GM12865 (cell line): ENCODE measurements around the gene ANXA4.

Experiments
- DNase-seq: peaks from one replicate; pipeline ENCODE4 v3.0.0; 2010; ENCODE audit warnings: low read depth
- H3K4me3 ChIP-seq: 2 replicates; pipeline ENCODE4 v1.5.1; 2011; ENCODE audit warnings: mild to moderate bottlenecking, low read depth, low read length, control low read depth
- TF ChIP-seq, protein P1 (sequence below): IDR thresholded peaks from 2 replicates; pipeline ENCODE4 v1.5.1; 2011; ENCODE audit warnings: low read length, control low read depth, low read depth, inconsistent platforms; ENCODE audit not compliant: insufficient read depth; ENCODE audit errors: missing control alignments

The ANXA4 gene

DNA sequence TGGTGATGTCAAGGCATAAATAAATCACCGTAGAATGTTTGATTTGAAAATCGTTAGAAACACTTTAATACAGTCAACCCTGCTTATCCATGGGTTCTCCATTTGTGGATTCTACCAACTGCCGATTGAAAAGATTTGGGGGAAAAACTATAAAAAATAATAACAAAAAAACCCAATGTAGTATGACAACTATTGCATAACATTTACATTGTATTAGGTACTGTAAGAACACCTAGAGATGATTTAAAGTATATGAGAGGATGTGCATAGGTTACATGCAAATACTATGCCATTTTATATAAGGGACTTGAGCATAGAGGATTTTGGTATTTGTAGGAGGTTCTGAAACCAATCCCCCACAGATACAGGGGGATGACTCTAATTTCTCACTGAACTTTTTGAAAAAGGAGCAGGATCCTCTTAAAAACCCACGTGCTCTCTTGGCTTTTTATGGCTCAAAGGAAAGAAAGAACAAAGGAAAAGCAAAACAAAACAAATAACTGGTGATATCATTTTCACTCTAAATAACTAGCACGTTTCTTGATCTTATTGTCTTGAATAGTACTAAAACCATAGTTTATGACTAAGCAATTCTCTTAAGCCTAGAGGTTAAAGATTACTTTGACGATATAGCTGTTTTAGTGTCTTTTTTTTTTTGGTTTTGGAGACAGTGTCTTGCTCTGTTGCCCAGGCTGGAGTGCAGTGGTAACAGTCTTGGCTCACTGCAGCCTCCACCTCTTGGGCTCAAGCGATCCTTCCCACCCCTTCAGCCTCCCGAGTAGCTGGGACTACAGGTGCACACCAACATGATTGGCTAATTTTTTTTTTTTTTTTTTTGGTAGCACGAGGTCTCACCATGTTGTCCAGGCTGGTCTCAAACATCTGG is 104.5 kb downstream of the ANXA4 start:
- H3K4me3 ChIP-seq, result no peak overlapping the region
- DNase-seq, result no peak
- TF ChIP-seq, protein P1, sequence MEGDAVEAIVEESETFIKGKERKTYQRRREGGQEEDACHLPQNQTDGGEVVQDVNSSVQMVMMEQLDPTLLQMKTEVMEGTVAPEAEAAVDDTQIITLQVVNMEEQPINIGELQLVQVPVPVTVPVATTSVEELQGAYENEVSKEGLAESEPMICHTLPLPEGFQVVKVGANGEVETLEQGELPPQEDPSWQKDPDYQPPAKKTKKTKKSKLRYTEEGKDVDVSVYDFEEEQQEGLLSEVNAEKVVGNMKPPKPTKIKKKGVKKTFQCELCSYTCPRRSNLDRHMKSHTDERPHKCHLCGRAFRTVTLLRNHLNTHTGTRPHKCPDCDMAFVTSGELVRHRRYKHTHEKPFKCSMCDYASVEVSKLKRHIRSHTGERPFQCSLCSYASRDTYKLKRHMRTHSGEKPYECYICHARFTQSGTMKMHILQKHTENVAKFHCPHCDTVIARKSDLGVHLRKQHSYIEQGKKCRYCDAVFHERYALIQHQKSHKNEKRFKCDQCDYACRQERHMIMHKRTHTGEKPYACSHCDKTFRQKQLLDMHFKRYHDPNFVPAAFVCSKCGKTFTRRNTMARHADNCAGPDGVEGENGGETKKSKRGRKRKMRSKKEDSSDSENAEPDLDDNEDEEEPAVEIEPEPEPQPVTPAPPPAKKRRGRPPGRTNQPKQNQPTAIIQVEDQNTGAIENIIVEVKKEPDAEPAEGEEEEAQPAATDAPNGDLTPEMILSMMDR, result no peak

DNA sequence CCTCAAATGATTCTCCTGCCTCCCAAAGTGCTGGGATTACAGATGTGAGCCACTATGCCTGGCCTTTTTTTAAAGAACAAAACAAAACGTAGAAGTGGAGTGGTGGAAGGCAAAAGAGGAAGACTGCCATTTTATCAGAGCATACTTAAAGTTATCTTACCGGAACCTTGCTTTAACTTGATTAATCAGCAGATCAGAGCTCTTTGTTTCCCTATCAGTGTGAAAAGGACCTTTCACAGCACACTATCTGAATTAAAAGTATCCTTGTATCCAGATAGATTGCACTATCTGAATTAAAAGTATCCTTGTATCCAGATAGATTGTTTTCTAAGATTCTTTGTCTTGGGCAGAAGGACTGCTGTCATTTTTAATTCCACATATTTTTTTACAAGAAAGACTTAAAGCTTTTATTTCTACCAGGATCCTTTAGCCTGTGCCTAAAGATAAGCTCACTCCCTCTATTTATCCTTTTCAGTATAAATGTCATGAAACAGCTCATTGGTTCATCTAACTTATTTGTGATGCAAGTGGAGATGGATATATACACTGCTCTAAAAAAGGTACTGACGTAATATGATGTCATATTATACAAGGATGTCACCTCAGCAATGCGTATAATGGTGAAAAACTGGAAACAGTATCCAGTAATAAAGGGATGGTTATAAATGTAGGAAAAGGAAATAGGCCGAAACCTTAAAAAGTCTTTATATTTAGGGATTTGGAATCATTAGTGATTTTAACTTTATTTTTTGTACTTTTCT is 105.3 kb downstream of the ANXA4 start:
- no peak for DNase-seq
- TF ChIP-seq, protein P1, result no peak
- no peak overlapping the region for H3K4me3 ChIP-seq

DNA sequence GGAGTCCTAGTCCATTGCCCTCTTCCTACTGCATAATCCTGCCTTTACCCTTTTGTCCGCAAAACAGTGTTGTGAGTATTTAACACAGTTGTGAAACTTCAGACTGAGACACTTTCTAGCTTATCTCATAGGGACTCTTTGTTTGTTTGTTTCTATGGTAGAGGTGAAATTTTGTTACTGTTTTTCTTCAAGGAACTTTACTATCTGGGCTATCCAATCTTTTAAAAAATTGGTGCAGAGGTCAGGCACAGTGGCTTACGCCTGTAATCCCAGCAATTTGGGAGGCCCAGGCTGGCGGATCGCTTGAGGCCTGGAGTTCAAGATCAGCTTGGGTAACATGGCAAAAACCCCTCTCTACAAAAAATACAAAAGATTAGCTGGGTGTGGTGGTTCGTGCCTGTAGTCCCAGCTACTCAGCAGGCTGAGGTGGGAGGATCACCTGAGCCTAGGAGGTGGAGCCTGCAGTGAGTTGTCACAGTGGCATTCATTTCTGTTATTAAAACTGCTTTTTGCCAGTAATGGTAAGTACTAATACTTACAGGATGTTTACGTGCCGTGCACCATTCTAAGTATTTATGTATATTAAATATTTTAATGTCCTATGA is 106.4 kb downstream of the ANXA4 start:
- TF ChIP-seq, protein P1, result no peak
- H3K4me3 ChIP-seq, result no peak overlapping the region
- no peak for DNase-seq

DNA sequence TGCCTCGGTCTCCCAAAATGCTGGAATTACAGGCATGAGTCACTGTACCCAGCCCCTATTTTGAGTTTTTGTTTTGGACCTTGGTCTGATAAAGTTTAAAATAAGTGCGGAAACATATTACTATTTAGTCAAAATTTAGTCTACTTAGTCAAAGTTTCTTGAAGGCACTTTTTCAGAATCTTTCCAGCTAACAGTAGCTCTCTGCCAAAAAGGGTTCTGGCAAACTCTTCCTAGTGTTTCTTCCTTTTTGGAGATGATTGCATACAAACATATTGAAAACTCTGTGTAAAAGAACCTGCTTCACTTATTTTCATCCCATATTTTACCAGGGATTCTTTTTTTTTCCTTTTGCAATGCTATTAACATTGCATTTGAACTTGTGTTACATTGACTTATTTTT is 116.3 kb downstream of the ANXA4 start:
- H3K4me3 ChIP-seq, result no peak overlapping the region
- no peak for DNase-seq
- TF ChIP-seq, protein P1, result no peak

DNA sequence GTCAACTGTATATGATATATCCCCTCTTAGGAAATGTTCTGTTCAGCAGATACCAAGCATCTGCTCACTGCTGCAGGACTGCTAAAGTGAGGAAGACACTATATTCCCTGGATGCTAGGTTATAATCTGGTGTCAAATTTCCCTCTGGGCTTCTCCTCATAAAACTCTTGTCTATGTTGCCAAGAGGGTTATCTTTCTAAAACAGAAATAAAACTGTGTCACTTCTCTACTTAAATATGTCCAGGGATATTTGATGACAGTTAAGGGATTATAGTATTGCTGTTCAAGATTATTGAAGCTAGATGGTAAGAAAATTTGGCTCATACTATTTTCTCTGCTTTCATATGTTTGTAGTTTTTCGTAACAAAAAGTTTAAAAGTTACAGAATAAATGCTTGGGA is 121.4 kb downstream of the ANXA4 start:
- H3K4me3 ChIP-seq, result no peak overlapping the region
- DNase-seq, result no peak
- TF ChIP-seq, protein P1, result no peak
